ENCODE results near the gene GPC5.
"Not testable (repeated sequence)": the region's sequence is repeated elsewhere in the genome, so short reads cannot be mapped to it uniquely, and the experiment has no call there.

GPC5 gene

DNA sequence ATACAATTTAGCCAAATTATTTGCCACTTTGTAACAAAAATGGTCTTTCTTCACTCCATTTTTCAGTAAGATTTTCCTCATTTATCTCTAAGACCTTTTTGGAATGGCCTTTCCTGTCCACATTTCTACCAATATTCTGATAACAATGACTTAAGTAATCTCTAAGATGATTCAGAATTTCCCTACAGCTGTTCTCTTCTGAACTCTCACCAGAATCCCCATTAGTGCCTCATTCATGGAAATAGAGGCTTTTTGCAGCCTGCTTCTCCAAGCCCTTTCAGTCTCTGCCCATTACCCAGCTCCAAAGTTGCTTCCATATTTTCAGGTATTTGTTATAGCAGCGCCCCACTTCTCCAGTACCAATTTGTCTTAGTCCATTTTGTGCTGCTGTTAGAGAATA lies 867.0 kb downstream of the GPC5 start:
- Mint-ChIP-seq H3K27me3 (no peaks in the 10 kb centered on the region), H3K36me3 (no peaks in the 10 kb centered on the region), H3K27ac (no peak overlapping the region), H3K4me1 (no peaks in the 10 kb centered on the region), H3K4me3 (no peak overlapping the region), H3K9me3 (peaks cover 2% of the 10 kb centered on the region)
- ATAC-seq (ENCODE audit: low read depth) (no peak), DNase-seq (ENCODE audit: low spot score in 2 of 2) (no peak)

DNA sequence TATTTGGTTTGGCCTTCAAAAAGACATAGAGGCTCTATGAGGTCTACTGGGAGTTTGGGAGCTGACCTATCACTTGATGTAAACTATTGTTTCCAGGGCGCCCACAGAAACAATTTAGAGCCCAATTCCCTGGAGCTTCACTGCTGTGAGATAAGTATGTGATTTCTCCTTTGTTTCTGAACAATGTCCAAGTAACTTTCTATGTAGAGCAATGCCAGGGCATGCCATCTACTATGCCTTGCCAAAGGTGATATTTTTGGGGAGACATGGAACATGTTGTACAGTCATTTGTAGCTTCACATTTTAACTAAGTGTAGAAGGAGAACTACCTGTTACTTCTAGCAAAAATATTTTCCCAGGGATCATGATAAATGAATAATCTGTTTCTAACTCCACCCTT lies 872.6 kb downstream of the GPC5 start:
- Mint-ChIP-seq H3K27me3 (no peaks in the 10 kb centered on the region), H3K36me3 (no peaks in the 10 kb centered on the region), H3K9me3 (peaks cover 5% of the 10 kb centered on the region), H3K4me1 (no peaks in the 10 kb centered on the region), H3K27ac (no peak overlapping the region), H3K4me3 (no peak overlapping the region)
- DNase-seq (ENCODE audit: low spot score in 2 of 2) (no peak), ATAC-seq (ENCODE audit: low read depth) (no peak)

GRCh38 chr13:92272177-92272576 lies 873.8 kb downstream of the GPC5 start:
- DNase-seq (ENCODE audit: low spot score in 2 of 2) (no peak), ATAC-seq (ENCODE audit: low read depth) (no peak)
- no peaks in the 10 kb centered on the region for H3K36me3 Mint-ChIP-seq
- no peak overlapping the region for H3K4me3 Mint-ChIP-seq
- peaks cover 7% of the 10 kb centered on the region for H3K9me3 Mint-ChIP-seq
- no peaks in the 10 kb centered on the region for H3K4me1 Mint-ChIP-seq
- no peak overlapping the region for H3K27ac Mint-ChIP-seq
- no peaks in the 10 kb centered on the region for H3K27me3 Mint-ChIP-seq

GRCh38 chr13:92280986-92281385 lies 882.6 kb downstream of the GPC5 start:
- not testable (repeated sequence) for H3K27ac Mint-ChIP-seq; H3K27me3 Mint-ChIP-seq; ATAC-seq (ENCODE audit: low read depth); DNase-seq (ENCODE audit: low spot score in 2 of 2); H3K4me1 Mint-ChIP-seq; H3K4me3 Mint-ChIP-seq; H3K36me3 Mint-ChIP-seq
- H3K9me3 Mint-ChIP-seq, result peaks cover 15% of the 10 kb centered on the region

- peaks cover 15% of the 10 kb centered on the region for H3K9me3 Mint-ChIP-seq
- ATAC-seq (ENCODE audit: low read depth); H3K27me3 Mint-ChIP-seq; H3K4me1 Mint-ChIP-seq; H3K27ac Mint-ChIP-seq; DNase-seq (ENCODE audit: low spot score in 2 of 2); H3K36me3 Mint-ChIP-seq; H3K4me3 Mint-ChIP-seq: not testable (repeated sequence)
Observed at GRCh38 chr13:92290718-92291307, 892.4 kb downstream of the GPC5 start.

DNA sequence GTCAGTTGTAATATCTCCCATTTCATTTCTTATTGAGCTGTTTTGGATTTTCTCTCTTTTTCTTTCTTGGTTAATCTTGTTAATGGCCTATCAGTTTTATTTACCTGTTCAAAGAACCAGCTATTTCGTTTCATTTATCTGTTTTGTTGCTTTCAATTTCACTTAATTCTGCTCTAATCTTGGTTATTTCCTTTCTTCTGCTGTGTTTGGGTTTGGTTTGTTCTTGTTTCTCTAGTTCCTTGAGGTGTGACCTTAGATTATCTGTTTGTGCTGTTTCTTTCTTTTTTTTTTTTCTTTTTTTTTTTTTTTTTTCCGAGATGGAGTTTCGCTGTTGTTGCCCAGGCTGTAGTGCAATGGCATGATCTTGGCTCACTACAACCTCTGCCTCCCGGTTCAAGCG lies 896.1 kb downstream of the GPC5 start:
- not testable (repeated sequence) for H3K36me3 Mint-ChIP-seq; H3K4me1 Mint-ChIP-seq; H3K27ac Mint-ChIP-seq; H3K4me3 Mint-ChIP-seq; ATAC-seq (ENCODE audit: low read depth); DNase-seq (ENCODE audit: low spot score in 2 of 2); H3K27me3 Mint-ChIP-seq
- peaks cover 14% of the 10 kb centered on the region for H3K9me3 Mint-ChIP-seq

- not testable (repeated sequence) for H3K27ac Mint-ChIP-seq; ATAC-seq (ENCODE audit: low read depth); H3K36me3 Mint-ChIP-seq; DNase-seq (ENCODE audit: low spot score in 2 of 2); H3K9me3 Mint-ChIP-seq; H3K27me3 Mint-ChIP-seq; H3K4me3 Mint-ChIP-seq; H3K4me1 Mint-ChIP-seq
Observed at GRCh38 chr13:92296154-92296671, 897.8 kb downstream of the GPC5 start.

- no peak for ATAC-seq (ENCODE audit: low read depth)
- no peaks in the 10 kb centered on the region for H3K27me3 Mint-ChIP-seq
- peaks cover 8% of the 10 kb centered on the region for H3K9me3 Mint-ChIP-seq
Observed at GRCh38 chr13:92297971-92298942, 899.8 kb downstream of the GPC5 start.

DNA sequence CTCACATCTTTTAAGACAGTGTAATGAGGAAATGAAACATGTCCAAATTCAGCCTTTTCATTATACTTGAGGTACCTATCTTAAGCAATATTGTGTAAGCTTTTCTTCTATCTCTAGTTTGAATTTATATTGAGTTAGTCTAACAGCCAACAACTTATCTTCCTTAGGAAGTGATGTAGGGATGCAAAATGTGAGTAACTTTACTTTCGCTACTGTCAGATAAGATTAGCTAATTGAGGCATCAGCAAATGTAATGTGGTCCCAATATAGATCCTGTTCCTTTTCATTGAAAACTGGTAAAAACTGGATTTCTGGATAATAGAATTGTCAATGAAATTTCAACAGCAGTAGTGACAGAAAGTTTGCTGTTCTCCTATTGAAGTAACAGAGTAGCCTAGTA lies 902.2 kb downstream of the GPC5 start:
- no peaks in the 10 kb centered on the region for H3K27me3 Mint-ChIP-seq
- H3K4me3 Mint-ChIP-seq, result no peak overlapping the region
- peaks cover 4% of the 10 kb centered on the region for H3K9me3 Mint-ChIP-seq
- no peaks in the 10 kb centered on the region for H3K36me3 Mint-ChIP-seq
- DNase-seq (ENCODE audit: low spot score in 2 of 2) (no peak), ATAC-seq (ENCODE audit: low read depth) (no peak)
- H3K27ac Mint-ChIP-seq, result no peak overlapping the region
- H3K4me1 Mint-ChIP-seq, result no peaks in the 10 kb centered on the region

More at GRCh38 chr13:92297971-92298942, 899.8 kb downstream of the GPC5 start:
- no peaks in the 10 kb centered on the region for H3K4me1 Mint-ChIP-seq
- no peak for DNase-seq (ENCODE audit: low spot score in 2 of 2)
- no peaks in the 10 kb centered on the region for H3K36me3 Mint-ChIP-seq
- no peak overlapping the region for H3K27ac Mint-ChIP-seq
- no peak overlapping the region for H3K4me3 Mint-ChIP-seq

DNA sequence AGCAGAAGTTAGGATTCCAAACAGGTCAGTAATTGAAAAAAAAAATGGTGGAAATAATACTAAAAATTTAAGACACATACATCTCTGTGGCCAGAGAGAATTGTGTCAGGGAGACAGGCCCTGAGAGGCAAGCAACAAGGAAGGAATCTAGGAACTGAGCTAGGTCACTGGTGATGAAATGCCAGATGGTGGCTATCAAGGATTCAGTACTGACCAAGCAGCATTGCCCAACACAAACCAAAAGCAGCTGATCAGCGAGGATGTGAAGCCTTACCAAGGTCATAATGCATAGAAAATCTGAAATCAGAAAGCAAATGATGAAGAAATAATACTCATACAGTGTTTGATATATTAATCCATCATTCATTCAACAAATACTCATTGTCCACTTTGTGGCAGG lies 905.0 kb downstream of the GPC5 start:
- Mint-ChIP-seq H3K9me3 (peaks cover 4% of the 10 kb centered on the region), H3K27ac (no peak overlapping the region), H3K4me3 (no peak overlapping the region), H3K36me3 (no peaks in the 10 kb centered on the region), H3K4me1 (no peaks in the 10 kb centered on the region), H3K27me3 (no peaks in the 10 kb centered on the region)
- DNase-seq (ENCODE audit: low spot score in 2 of 2), result no peak
- ATAC-seq (ENCODE audit: low read depth), result no peak

DNA sequence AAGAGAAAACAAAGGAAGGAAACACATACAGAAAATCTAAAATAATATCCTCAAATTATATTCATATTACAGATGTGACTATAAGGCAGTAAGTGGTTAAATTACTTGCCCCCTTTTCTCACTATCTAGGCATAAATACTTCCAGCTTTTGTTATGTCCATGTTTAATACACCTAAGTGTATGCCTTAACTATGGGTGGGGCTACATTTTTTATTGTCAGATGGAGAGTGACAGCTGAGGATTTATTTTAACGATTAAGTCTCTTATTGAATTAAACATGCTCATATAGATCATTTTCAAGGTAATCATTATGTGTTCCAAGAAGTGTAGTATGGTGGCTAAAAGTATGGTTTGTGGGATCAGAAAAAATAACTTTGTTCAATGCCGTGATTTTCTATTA lies 909.3 kb downstream of the GPC5 start:
- peaks cover 8% of the 10 kb centered on the region for H3K9me3 Mint-ChIP-seq
- no peaks in the 10 kb centered on the region for H3K36me3 Mint-ChIP-seq
- H3K4me3 Mint-ChIP-seq, result no peak overlapping the region
- no peak for DNase-seq (ENCODE audit: low spot score in 2 of 2)
- no peak overlapping the region for H3K27ac Mint-ChIP-seq
- ATAC-seq (ENCODE audit: low read depth), result no peak
- H3K27me3 Mint-ChIP-seq, result no peaks in the 10 kb centered on the region
- H3K4me1 Mint-ChIP-seq, result no peaks in the 10 kb centered on the region

DNA sequence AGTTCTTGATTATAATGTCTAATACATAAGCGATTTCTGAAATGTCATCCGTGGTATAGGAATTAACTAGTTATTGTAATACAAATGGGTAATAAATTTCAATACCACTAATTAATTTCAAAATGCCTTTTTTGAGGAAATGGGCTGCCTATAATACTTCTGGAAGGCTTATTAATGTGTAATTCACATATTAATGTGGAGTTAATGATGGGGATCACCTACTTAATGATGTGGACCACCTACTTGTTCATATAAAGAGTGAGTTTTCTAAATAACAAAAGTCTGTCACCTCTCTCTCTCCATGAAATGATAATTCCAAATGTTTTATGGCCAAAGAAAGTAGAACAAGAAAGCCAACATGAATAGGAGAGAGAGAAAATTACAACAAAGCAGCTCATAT lies 914.4 kb downstream of the GPC5 start:
- no peaks in the 10 kb centered on the region for H3K36me3 Mint-ChIP-seq
- H3K4me1 Mint-ChIP-seq, result no peaks in the 10 kb centered on the region
- no peak for DNase-seq (ENCODE audit: low spot score in 2 of 2)
- no peak for ATAC-seq (ENCODE audit: low read depth)
- H3K27ac Mint-ChIP-seq, result no peak overlapping the region
- H3K27me3 Mint-ChIP-seq, result no peaks in the 10 kb centered on the region
- H3K4me3 Mint-ChIP-seq, result no peak overlapping the region
- peaks cover 4% of the 10 kb centered on the region for H3K9me3 Mint-ChIP-seq

DNA sequence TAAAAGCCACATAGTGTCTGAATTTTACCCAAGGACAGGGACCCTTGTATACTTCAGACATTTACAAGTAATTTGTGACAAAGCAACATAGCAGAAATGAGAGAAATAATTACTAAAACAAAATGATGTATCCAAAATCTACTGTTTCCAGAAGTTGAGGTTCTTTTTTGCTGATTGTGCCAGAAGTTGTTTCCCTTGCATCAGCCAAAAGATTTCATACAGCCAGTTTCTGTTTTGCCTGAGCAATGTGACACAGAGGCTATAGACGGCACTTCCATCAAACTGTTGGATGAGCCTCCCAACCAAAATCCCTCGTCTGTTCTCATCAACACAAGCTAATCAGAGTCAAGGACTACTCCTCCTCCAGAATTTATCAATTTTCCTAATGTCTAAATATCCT lies 915.0 kb downstream of the GPC5 start:
- Mint-ChIP-seq H3K36me3 (no peaks in the 10 kb centered on the region), H3K27me3 (no peaks in the 10 kb centered on the region), H3K4me3 (no peak overlapping the region), H3K27ac (no peak overlapping the region), H3K4me1 (no peaks in the 10 kb centered on the region), H3K9me3 (peaks cover 4% of the 10 kb centered on the region)
- ATAC-seq (ENCODE audit: low read depth) (no peak), DNase-seq (ENCODE audit: low spot score in 2 of 2) (no peak)

GRCh38 chr13:92315265-92315664 lies 916.8 kb downstream of the GPC5 start:
- ATAC-seq (ENCODE audit: low read depth), result no peak

More at GRCh38 chr13:92315265-92315664, 916.8 kb downstream of the GPC5 start:
- no peak for DNase-seq (ENCODE audit: low spot score in 2 of 2)
- Mint-ChIP-seq H3K27ac (no peak overlapping the region), H3K36me3 (no peaks in the 10 kb centered on the region), H3K9me3 (peaks cover 2% of the 10 kb centered on the region), H3K4me1 (no peaks in the 10 kb centered on the region), H3K27me3 (no peaks in the 10 kb centered on the region), H3K4me3 (no peak overlapping the region)
